Loucy (cell line): ENCODE measurements around the gene RAVER2.

Experiments
- EZH2phosphoT487 ChIP-seq: fragments of 200-600 bp; IDR thresholded peaks from 2 replicates; pipeline ENCODE4 v1.6.1; 2018; ENCODE audit warnings: antibody characterized with exemption, mild to moderate bottlenecking, moderate library complexity, borderline replicate concordance
- TF ChIP-seq, protein P1 (sequence below): fragments of 200-600 bp; sonication (generic); conservative IDR thresholded peaks from 2 replicates; pipeline ENCODE4 v1.5.1; 2014; ENCODE audit warnings: mild to moderate bottlenecking, antibody characterized with exemption, low read length

GRCh38 chr1:64848136-64848535 lies 103.3 kb downstream of the RAVER2 start:
- TF ChIP-seq, protein P1, sequence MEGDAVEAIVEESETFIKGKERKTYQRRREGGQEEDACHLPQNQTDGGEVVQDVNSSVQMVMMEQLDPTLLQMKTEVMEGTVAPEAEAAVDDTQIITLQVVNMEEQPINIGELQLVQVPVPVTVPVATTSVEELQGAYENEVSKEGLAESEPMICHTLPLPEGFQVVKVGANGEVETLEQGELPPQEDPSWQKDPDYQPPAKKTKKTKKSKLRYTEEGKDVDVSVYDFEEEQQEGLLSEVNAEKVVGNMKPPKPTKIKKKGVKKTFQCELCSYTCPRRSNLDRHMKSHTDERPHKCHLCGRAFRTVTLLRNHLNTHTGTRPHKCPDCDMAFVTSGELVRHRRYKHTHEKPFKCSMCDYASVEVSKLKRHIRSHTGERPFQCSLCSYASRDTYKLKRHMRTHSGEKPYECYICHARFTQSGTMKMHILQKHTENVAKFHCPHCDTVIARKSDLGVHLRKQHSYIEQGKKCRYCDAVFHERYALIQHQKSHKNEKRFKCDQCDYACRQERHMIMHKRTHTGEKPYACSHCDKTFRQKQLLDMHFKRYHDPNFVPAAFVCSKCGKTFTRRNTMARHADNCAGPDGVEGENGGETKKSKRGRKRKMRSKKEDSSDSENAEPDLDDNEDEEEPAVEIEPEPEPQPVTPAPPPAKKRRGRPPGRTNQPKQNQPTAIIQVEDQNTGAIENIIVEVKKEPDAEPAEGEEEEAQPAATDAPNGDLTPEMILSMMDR = no peak
- TF ChIP-seq EZH2phosphoT487 = no peak
